ENCODE results near the gene LAMA4.

The LAMA4 gene

GRCh38 chr6:112205427-112206109 is 48.8 kb downstream of the LAMA4 start:
- TF ChIP-seq USF1 (IDR thresholded peaks at IDR 0.05): no peak
- TF ChIP-seq TEAD4 (IDR thresholded peaks at IDR 0.05): peak; percentile 88
- no peak for TF ChIP-seq EGR1 (IDR thresholded peaks at IDR 0.05)
- peak; percentile 29; the same call in 1 of the 2 replicates for TF ChIP-seq EP300 (IDR thresholded peaks at IDR 0.05; ENCODE audit: borderline replicate concordance)
- peak; percentile 84 for TF ChIP-seq NFIC (IDR thresholded peaks at IDR 0.05)
- peak; percentile 41; the same call in 1 of the 2 replicates for TF ChIP-seq FOXM1 (IDR thresholded peaks at IDR 0.05; ENCODE audit: borderline replicate concordance, low read depth)
- TF ChIP-seq YY1 (IDR thresholded peaks at IDR 0.05; ENCODE audit: low read depth): no peak

GRCh38 chr6:112204350-112204706 is 50.0 kb downstream of the LAMA4 start:
- no peak for TF ChIP-seq CEBPB (IDR thresholded peaks at IDR 0.05)
- TF ChIP-seq EP300 (IDR thresholded peaks at IDR 0.05; ENCODE audit: borderline replicate concordance): no peak
- no peak for TF ChIP-seq TAF1 (IDR thresholded peaks at IDR 0.05; ENCODE audit: low read depth)
- no peak for TF ChIP-seq YY1 (IDR thresholded peaks at IDR 0.05; ENCODE audit: low read depth)
- TF ChIP-seq TEAD4 (IDR thresholded peaks at IDR 0.05): no peak
- TF ChIP-seq NFIC (IDR thresholded peaks at IDR 0.05): no peak
- no peak for TF ChIP-seq REST (IDR thresholded peaks at IDR 0.05; ENCODE audit: low read depth)

- no peak for TF ChIP-seq CREB1 (IDR thresholded peaks at IDR 0.05; ENCODE audit: low read depth)
Observed at GRCh38 chr6:112203577-112204349, 50.6 kb downstream of the LAMA4 start.

- TF ChIP-seq NFIC (IDR thresholded peaks at IDR 0.05) (no peak), REST (IDR thresholded peaks at IDR 0.05; ENCODE audit: low read depth) (no peak), ZBTB7A (IDR thresholded peaks at IDR 0.05; ENCODE audit: low read depth) (no peak), USF1 (IDR thresholded peaks at IDR 0.05) (no peak), TAF1 (IDR thresholded peaks at IDR 0.05; ENCODE audit: low read depth) (no peak), MAX (IDR thresholded peaks at IDR 0.05) (no peak), EP300 (IDR thresholded peaks at IDR 0.05; ENCODE audit: borderline replicate concordance) (no peak)
Observed at GRCh38 chr6:112202639-112203341, 51.6 kb downstream of the LAMA4 start.

GRCh38 chr6:112199001-112199403 is 55.4 kb downstream of the LAMA4 start:
- TF ChIP-seq USF1 (IDR thresholded peaks at IDR 0.05): no peak
- TF ChIP-seq TAF1 (IDR thresholded peaks at IDR 0.05; ENCODE audit: low read depth): no peak
- no peak for TF ChIP-seq MAX (IDR thresholded peaks at IDR 0.05)
- no peak for TF ChIP-seq FOXM1 (IDR thresholded peaks at IDR 0.05; ENCODE audit: borderline replicate concordance, low read depth)
- no peak for TF ChIP-seq TCF12 (IDR thresholded peaks at IDR 0.05; ENCODE audit: low read depth)
- TF ChIP-seq CREB1 (IDR thresholded peaks at IDR 0.05; ENCODE audit: low read depth): no peak
- no peak for TF ChIP-seq REST (IDR thresholded peaks at IDR 0.05; ENCODE audit: low read depth)
- no peak for TF ChIP-seq EP300 (IDR thresholded peaks at IDR 0.05; ENCODE audit: borderline replicate concordance)
- no peak for TF ChIP-seq TEAD4 (IDR thresholded peaks at IDR 0.05)
- TF ChIP-seq NFIC (IDR thresholded peaks at IDR 0.05): no peak
- no peak for TF ChIP-seq YY1 (IDR thresholded peaks at IDR 0.05; ENCODE audit: low read depth)
- no peak for TF ChIP-seq CEBPB (IDR thresholded peaks at IDR 0.05)
- TF ChIP-seq ZBTB7A (IDR thresholded peaks at IDR 0.05; ENCODE audit: low read depth): no peak
- no peak for TF ChIP-seq RAD21 (IDR thresholded peaks at IDR 0.05; ENCODE audit: low read depth)
